Activated CD8-positive, alpha-beta T cell treated with anti-CD3 and anti-CD28 coated beads for 36 hours (primary cell): ENCODE results near the gene ARHGAP42. TPM values are rescaled to one million over a fixed set of nuclear protein-coding genes. Genes with fewer than 3 reads are reported as not detected.

Experiments
- ATAC-seq: fragments of 200-7000 bp; cut with Tn5 transposase; one replicate; pipeline ENCODE4 v1.10.0; 2021; ENCODE audit warnings: mild to moderate bottlenecking, moderate library complexity
- CTCF ChIA-PET: fragments of 350-600 bp; sonication (Branson Sonifier 250); formaldehyde crosslinking; loops from one replicate; lab custom pipeline; 2021; ENCODE audit warnings: antibody characterized with exemption; lab: Charles Lee
- POLR2A ChIA-PET: fragments of 350-600 bp; sonication (Branson Sonifier 250); formaldehyde crosslinking; loops from one replicate; lab custom pipeline; 2021; ENCODE audit warnings: antibody characterized with exemption; lab: Charles Lee
- DNase-seq: peaks from one replicate; pipeline ENCODE4 v3.0.0-alpha.2; 2020
- H3K27ac Mint-ChIP-seq: one replicate; pipeline ENCODE4 v1.8.0; 2021; ENCODE audit warnings: mild to moderate bottlenecking, mixed read lengths
- H3K27me3 Mint-ChIP-seq: one replicate; pipeline ENCODE4 v1.8.0; 2021; ENCODE audit warnings: mixed read lengths
- H3K36me3 Mint-ChIP-seq: one replicate; pipeline ENCODE4 v1.8.0; 2021; ENCODE audit warnings: low read depth, mixed read lengths
- H3K4me1 Mint-ChIP-seq: one replicate; pipeline ENCODE4 v1.8.0; 2021; ENCODE audit warnings: low read depth, mixed read lengths
- H3K4me3 Mint-ChIP-seq: one replicate; pipeline ENCODE4 v1.8.0; 2021; ENCODE audit warnings: mild to moderate bottlenecking, moderate library complexity, mixed read lengths
- H3K9me3 Mint-ChIP-seq: one replicate; pipeline ENCODE4 v1.8.0; 2021; ENCODE audit warnings: mixed read lengths
- CTCF ChIP-seq: fragments of 200-600 bp; IDR thresholded peaks from one replicate; pipeline ENCODE4 v1.8.0; 2022; ENCODE audit warnings: antibody characterized with exemption, mild to moderate bottlenecking
- intact Hi-C: fragments of 100-400 bp; cut with micrococcal nuclease; formaldehyde crosslinking; loops from one replicate; pipeline ENCODE4 v1.10.0; 2022
- total RNA-seq, 2 experiments: library from RNA; stranded (reverse); gene quantifications; one replicate each; pipeline ENCODE4 v1.2.3, GENCODE V29; 2021

Gene ARHGAP42, protein sequence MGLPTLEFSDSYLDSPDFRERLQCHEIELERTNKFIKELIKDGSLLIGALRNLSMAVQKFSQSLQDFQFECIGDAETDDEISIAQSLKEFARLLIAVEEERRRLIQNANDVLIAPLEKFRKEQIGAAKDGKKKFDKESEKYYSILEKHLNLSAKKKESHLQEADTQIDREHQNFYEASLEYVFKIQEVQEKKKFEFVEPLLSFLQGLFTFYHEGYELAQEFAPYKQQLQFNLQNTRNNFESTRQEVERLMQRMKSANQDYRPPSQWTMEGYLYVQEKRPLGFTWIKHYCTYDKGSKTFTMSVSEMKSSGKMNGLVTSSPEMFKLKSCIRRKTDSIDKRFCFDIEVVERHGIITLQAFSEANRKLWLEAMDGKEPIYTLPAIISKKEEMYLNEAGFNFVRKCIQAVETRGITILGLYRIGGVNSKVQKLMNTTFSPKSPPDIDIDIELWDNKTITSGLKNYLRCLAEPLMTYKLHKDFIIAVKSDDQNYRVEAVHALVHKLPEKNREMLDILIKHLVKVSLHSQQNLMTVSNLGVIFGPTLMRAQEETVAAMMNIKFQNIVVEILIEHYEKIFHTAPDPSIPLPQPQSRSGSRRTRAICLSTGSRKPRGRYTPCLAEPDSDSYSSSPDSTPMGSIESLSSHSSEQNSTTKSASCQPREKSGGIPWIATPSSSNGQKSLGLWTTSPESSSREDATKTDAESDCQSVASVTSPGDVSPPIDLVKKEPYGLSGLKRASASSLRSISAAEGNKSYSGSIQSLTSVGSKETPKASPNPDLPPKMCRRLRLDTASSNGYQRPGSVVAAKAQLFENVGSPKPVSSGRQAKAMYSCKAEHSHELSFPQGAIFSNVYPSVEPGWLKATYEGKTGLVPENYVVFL
- total RNA-seq, result under 1 TPM; 0.20 to 0.41 TPM

DNA sequence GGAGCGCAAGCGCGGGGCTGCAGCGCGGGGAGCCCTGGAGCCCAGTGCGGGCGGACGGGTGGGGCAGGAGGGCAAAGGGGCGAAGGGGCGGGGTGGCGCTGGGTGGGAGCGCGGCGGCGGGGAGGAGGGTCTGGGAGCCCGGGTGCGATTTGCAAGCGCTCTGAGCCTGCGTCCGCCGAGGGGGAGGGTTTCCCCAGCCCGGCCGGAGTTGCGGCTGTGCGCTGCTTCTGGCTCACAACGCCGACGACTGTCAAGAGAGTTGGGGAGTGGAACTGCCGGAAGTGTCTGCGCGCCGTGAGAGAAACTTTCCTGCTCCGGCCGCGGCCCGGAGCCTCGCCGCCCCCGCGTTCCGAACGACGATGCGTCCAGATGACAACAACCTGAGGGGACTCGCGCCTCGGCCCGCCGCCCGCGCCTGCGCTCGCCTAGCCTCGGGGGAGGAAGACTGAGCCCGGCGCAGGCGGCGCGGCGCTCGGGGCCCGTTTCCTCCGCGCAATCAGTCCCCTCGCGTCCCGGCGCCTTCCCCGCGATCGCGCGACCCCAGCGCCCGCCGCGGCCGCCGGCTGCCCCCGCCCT, at the start of gene ARHGAP42:
ARHGAP42 (plus strand) TSS at position 235 of the 576 bp plus-strand sequence. CDS start 391 bp downstream, outside the sequence.
- ChIA-PET CTCF (interaction anchor here (0.8 to 2.0 kb wide), 5 partner anchors 8 to 110 kb away, joined by 3 to 8 read pairs (median 4); no protein-coding TSS in a partner anchor), POLR2A (no interaction called here)
- Mint-ChIP-seq H3K36me3 (no peaks in the 10 kb centered on the region), H3K4me3 (peak within 1 kb of the TSS; percentile 70), H3K4me1 (peaks cover 24% of the 10 kb centered on the region), H3K9me3 (no peaks in the 10 kb centered on the region), H3K27me3 (peaks cover 16% of the 10 kb centered on the region), H3K27ac (peak within 1 kb of the TSS; percentile 59)
- intact Hi-C loops, result loop anchor here (10.0 kb wide), 2 partner anchors 168 to 238 kb away; no protein-coding TSS in a partner anchor
- no peak for TF ChIP-seq CTCF
- ATAC-seq, result peak; percentile 79
- peak; percentile 77 for DNase-seq

GRCh38 chr11:100637706-100638105, 49.4 kb upstream of the ARHGAP42 start:
- ChIA-PET POLR2A (no interaction called here), CTCF (no interaction called here)
- intact Hi-C loops, result no loop called here

DNA sequence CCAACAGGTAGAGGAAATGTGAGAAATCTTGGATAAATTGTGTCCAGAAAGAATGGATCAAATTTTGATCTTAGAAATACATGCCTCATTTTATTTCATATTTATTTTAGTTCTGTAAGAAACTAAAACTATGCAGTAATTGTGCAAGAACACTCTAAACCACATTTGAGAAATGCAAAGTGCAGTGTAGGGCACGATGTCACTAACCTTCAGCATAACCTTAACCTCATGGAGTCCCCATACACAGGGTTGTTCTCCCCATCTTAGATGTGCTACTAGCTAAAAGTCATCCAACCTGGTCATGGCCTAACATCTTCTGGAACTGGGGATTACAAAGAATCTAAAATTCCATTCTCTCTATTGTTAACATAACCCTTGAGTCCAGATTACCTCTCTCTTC, 48.4 kb upstream of the ARHGAP42 start:
- Mint-ChIP-seq H3K36me3 (no peaks in the 10 kb centered on the region), H3K9me3 (peaks cover 2% of the 10 kb centered on the region), H3K27ac (no peak overlapping the region), H3K4me1 (no peaks in the 10 kb centered on the region), H3K4me3 (no peak overlapping the region), H3K27me3 (peaks cover 4% of the 10 kb centered on the region)
- ATAC-seq (no peak), DNase-seq (no peak)
- intact Hi-C loops, result no loop called here
- no peak for TF ChIP-seq CTCF
- ChIA-PET POLR2A (no interaction called here), CTCF (no interaction called here)

More at GRCh38 chr11:100637706-100638105, 49.4 kb upstream of the ARHGAP42 start:
- ATAC-seq, result no peak
- peaks cover 2% of the 10 kb centered on the region for H3K9me3 Mint-ChIP-seq
- no peak for DNase-seq
- peaks cover 1% of the 10 kb centered on the region for H3K27me3 Mint-ChIP-seq
- no peak overlapping the region for H3K27ac Mint-ChIP-seq
- H3K4me3 Mint-ChIP-seq, result no peak overlapping the region
- no peaks in the 10 kb centered on the region for H3K4me1 Mint-ChIP-seq
- H3K36me3 Mint-ChIP-seq, result no peaks in the 10 kb centered on the region
- no peak for TF ChIP-seq CTCF

DNA sequence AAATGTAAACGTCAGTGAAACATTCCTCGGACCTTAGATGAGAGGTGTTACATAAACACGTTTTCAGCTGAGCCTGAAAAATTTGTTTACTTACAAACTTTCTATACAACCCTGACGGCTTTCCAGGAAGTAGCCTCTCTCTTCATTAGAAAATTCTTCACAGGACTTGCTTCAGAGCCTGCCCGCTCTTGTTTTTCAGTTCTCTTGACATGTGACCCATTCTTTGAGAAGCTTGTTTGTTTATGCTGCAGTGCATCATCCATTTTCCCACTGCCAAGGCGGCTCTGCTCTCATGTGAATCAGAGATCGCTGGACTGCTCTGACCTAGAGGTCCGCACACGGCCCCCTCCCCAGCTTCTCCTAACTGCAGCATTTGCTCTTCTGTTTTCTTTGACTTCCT, 47.9 kb upstream of the ARHGAP42 start:
- DNase-seq (no peak), ATAC-seq (no peak)
- Mint-ChIP-seq H3K36me3 (no peaks in the 10 kb centered on the region), H3K9me3 (peaks cover 2% of the 10 kb centered on the region), H3K4me1 (no peaks in the 10 kb centered on the region), H3K4me3 (no peak overlapping the region), H3K27ac (no peak overlapping the region), H3K27me3 (peaks cover 4% of the 10 kb centered on the region)
- TF ChIP-seq CTCF, result no peak
- ChIA-PET CTCF (no interaction called here), POLR2A (no interaction called here)
- intact Hi-C loops, result no loop called here
